ENCODE data around the gene CARD11. TPM values are rescaled to one million over a fixed set of nuclear protein-coding genes. Genes with fewer than 3 reads are reported as not detected.

CARD11 gene
- polyA plus RNA-seq, 1 experiment = 1.2 TPM

GRCh38 chr7:2937701-2938513 lies 105.8 kb downstream of the CARD11 start:
- ChIA-PET CTCF (no interaction called here), POLR2A (no interaction called here)
- Histone ChIP-seq H3K4me3 (ENCODE audit: low read depth, low read length) (no peak overlapping the region), H3K27ac (ENCODE audit: low read depth, low read length) (no peak overlapping the region), H3K9me3 (ENCODE audit: control insufficient read depth, insufficient read depth, low read length) (no peaks in the 10 kb centered on the region; the same call in 1 of the 2 replicates), H3K27me3 (ENCODE audit: control insufficient read depth, insufficient read depth, low read length) (peaks cover 9% of the 10 kb centered on the region)
- DNase-seq (ENCODE audit: low read depth, low spot score) = no peak
- TF ChIP-seq CTCF (IDR thresholded peaks at IDR 0.05; ENCODE audit: low read depth, low read length) = no peak

DNA sequence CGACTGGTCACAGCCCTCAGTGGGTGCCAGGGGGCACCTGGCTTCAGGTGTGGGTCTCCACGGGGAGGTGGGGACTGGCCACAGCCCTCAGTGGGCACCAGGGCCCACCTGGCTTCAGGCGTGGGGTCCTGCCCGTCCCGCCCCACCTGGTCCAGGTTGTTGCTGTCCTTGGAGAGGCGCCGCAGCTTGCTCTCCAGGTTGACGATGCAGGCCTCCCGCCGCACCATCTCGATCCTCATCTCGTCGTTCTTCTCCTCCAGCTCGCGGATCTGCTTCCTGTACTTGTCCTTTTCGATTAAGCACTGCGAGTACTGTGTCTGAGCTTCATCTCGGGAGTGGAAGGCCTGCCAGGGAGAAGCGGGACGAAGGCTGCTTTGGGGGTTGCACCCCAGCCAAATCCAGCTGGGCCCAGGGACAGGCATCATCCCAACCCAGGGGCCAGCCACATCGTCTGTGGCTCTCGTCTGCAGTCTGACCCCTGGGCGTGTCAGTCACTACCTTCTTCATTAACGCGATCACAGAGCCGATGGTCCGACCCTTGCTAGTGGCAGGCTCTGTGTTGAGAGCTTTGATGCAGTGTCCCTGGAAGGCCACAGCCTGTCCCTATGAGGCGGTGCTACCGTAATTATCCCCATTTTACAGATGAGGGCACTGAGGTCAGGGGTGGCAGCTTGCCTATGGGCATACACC lies 106.6 kb downstream of the CARD11 start:
- CTCF ChIA-PET = no interaction called here
- Histone ChIP-seq H3K4me3 (ENCODE audit: low read depth, low read length) (no peak overlapping the region), H3K27ac (ENCODE audit: low read depth, low read length) (no peak overlapping the region), H3K27me3 (ENCODE audit: control insufficient read depth, insufficient read depth, low read length) (peaks cover 9% of the 10 kb centered on the region), H3K9me3 (ENCODE audit: control insufficient read depth, insufficient read depth, low read length) (no peaks in the 10 kb centered on the region; the same call in 1 of the 2 replicates)
- no peak for TF ChIP-seq CTCF (IDR thresholded peaks at IDR 0.05; ENCODE audit: low read depth, low read length)
- POLR2A ChIA-PET = no interaction called here
- DNase-seq (ENCODE audit: low read depth, low spot score) = no peak

- DNase-seq (ENCODE audit: low read depth, low spot score) = no peak
- no peak overlapping the region for H3K27ac ChIP-seq (ENCODE audit: low read depth, low read length)
- no peak for TF ChIP-seq CTCF (IDR thresholded peaks at IDR 0.05; ENCODE audit: low read depth, low read length)
- H3K4me3 ChIP-seq (ENCODE audit: low read depth, low read length) = no peak overlapping the region
- H3K27me3 ChIP-seq (ENCODE audit: control insufficient read depth, insufficient read depth, low read length) = peaks cover 6% of the 10 kb centered on the region
- ChIA-PET CTCF (no interaction called here), POLR2A (no interaction called here)
- H3K9me3 ChIP-seq (ENCODE audit: control insufficient read depth, insufficient read depth, low read length) = no peaks in the 10 kb centered on the region; the same call in 1 of the 2 replicates
These were observed 107.4 kb downstream of the CARD11 start for GRCh38 chr7:2936301-2936700.

DNA sequence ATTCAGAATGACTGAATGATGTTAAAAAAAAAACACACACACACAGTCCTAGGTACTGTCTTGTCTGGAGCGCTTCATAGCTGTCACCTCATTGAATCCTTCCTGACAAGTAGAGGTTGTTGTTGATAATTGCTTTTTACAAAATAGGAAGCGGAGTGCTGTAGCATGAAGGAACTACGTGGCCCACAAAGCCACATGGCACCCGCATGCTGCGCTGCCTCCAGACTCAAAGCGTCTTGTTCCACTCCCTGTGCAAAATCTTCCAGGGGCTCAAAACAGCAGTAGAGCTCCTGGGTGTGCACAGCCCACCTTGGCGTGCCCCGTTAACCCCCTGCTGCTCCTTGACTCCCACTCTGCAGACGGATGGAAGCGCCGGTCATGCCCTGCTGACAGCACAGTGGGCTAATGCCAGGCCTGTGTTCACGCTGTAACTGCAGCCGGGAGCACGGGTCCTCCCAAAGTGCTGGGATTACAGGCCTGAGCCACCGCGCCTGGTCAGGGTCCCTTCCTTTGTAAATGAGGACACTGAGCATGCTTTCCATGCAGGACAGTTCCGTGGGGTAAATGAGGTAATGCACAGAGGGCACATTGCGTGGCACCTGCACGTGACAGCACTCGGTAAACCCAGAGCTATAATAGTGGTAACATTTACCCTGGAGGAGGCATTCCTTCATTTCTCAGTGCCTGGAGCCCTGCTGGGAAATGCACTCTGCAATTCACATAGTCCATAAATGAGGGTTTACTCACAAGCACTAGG lies 108.5 kb downstream of the CARD11 start:
- no peak for DNase-seq (ENCODE audit: low read depth, low spot score)
- TF ChIP-seq CTCF (IDR thresholded peaks at IDR 0.05; ENCODE audit: low read depth, low read length) = no peak
- H3K9me3 ChIP-seq (ENCODE audit: control insufficient read depth, insufficient read depth, low read length) = no peaks in the 10 kb centered on the region; the same call in 1 of the 2 replicates
- peaks cover 5% of the 10 kb centered on the region for H3K27me3 ChIP-seq (ENCODE audit: control insufficient read depth, insufficient read depth, low read length)
- H3K4me3 ChIP-seq (ENCODE audit: low read depth, low read length) = no peak overlapping the region
- CTCF ChIA-PET = interaction anchor here (0.6 to 0.9 kb wide), 2 partner anchors 11 to 130 kb away, joined by 3 read pairs; no protein-coding TSS in a partner anchor
- no peak overlapping the region for H3K27ac ChIP-seq (ENCODE audit: low read depth, low read length)
- POLR2A ChIA-PET = interaction anchor here (0.6 kb wide), 1 partner anchor 78 kb away, joined by 3 read pairs; no protein-coding TSS in a partner anchor
